Measurements from ENCODE around the gene JUND.

JUND gene

DNA sequence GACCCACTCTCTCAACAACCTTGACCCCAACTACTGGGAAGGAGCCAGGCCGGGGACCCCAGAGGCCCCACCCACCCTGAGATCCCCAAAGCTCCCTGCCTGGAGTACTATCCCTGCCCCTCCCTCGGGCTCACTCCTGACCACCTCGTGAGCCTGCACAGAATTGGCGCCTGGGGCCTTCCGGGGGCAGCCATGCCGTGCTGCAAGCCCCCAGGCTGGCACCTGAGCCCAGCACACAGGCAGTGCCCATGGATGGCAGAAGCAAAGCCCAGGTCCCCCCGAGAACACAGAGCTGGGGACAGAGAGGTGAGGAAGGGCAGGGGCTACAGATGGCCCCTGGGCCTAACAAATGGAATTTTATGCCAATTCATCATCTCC is 27.5 kb upstream of the JUND start:
- no peak overlapping the region for H3K4me3 ChIP-seq (ENCODE audit: control insufficient read depth, low read depth, low read length)
- TF ChIP-seq, protein P1, sequence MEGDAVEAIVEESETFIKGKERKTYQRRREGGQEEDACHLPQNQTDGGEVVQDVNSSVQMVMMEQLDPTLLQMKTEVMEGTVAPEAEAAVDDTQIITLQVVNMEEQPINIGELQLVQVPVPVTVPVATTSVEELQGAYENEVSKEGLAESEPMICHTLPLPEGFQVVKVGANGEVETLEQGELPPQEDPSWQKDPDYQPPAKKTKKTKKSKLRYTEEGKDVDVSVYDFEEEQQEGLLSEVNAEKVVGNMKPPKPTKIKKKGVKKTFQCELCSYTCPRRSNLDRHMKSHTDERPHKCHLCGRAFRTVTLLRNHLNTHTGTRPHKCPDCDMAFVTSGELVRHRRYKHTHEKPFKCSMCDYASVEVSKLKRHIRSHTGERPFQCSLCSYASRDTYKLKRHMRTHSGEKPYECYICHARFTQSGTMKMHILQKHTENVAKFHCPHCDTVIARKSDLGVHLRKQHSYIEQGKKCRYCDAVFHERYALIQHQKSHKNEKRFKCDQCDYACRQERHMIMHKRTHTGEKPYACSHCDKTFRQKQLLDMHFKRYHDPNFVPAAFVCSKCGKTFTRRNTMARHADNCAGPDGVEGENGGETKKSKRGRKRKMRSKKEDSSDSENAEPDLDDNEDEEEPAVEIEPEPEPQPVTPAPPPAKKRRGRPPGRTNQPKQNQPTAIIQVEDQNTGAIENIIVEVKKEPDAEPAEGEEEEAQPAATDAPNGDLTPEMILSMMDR (conservative IDR thresholded peaks at IDR 0.05; ENCODE audit: control insufficient read depth, insufficient read depth, low read depth, low read length), result no peak
- no peak for DNase-seq (ENCODE audit: low read depth)

GRCh38 chr19:18308051-18308947 is 26.9 kb upstream of the JUND start:
- TF ChIP-seq, protein P1 (conservative IDR thresholded peaks at IDR 0.05; ENCODE audit: control insufficient read depth, insufficient read depth, low read depth, low read length), result no peak
- H3K4me3 ChIP-seq (ENCODE audit: control insufficient read depth, low read depth, low read length), result no peak overlapping the region
- no peak for DNase-seq (ENCODE audit: low read depth)

DNA sequence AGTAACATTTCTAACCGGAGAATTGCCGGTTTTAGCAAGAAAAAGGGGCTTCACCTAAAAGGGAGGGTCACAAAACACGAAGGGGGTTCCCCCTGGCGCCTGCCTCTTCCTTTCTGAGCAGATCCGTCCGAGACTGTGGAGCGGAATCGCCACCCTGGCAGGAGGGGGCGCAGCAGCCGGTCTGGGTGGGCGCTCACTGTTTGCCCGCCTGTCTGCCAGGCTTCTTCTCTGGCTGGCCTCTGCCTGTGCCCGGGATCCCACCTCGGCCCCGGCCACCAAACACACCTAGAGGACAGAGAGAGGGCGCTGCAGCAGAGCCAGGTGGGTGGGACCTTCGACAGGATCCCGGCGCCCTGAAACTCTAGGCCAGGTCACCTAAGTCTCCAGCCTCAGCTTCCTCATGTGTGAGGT is 25.9 kb upstream of the JUND start:
- no peak for DNase-seq (ENCODE audit: low read depth)
- TF ChIP-seq, protein P1 (conservative IDR thresholded peaks at IDR 0.05; ENCODE audit: control insufficient read depth, insufficient read depth, low read depth, low read length), result no peak
- no peak overlapping the region for H3K4me3 ChIP-seq (ENCODE audit: control insufficient read depth, low read depth, low read length)

DNA sequence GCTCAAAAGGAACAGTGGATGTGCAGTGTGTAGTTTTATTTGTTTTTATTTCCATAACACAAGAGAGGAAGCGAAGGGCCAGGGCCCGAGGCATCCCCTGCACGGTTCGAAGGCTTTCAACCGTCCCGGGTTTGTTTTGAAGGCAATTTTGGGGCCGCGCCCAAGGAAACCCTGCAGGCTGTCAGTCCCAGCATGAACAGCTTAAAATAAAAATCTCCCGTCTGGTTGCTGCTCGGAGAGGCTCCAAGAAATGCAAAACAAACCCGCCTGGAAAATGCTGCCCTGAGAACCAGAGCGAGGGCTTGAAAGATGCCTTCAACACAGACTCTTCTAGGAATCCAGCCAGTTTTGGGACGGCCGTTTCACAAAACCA is 25.5 kb upstream of the JUND start:
- TF ChIP-seq, protein P1 (conservative IDR thresholded peaks at IDR 0.05; ENCODE audit: control insufficient read depth, insufficient read depth, low read depth, low read length), result no peak
- H3K4me3 ChIP-seq (ENCODE audit: control insufficient read depth, low read depth, low read length), result no peak overlapping the region
- no peak for DNase-seq (ENCODE audit: low read depth)

DNA sequence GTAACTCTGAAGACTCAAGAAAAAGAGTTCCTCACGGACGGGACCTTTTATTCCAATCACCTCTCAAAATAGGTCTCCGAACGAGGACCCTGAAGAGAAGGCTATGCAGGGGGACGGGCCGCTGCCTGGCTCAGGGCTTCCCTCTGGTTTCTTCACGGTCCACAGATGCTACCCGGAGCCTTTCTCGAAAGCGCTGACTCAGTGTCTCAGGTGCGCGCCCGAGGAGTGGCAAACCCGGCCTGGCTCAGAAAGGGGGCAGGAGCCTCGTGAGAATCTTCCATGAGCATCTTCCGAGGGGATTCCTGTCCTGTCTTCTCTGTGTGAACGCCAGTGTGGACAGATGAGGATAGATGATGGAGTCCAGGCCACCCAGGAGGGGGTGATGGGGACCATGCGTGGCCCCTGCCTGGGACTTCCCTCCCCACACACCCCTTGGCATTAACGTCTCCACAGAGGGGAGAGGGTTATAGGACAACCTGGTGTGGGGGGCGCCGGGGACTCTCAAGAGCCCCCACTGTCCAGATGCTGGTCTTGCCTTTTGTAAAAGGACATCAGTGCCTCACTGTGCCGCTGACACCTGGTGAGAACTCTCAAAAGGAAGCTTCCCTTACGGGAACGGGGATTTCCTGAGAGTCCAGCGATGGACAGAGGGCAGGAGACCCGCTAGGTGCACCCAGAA is 24.9 kb upstream of the JUND start:
- TF ChIP-seq, protein P1 (conservative IDR thresholded peaks at IDR 0.05; ENCODE audit: control insufficient read depth, insufficient read depth, low read depth, low read length), result no peak
- H3K4me3 ChIP-seq (ENCODE audit: control insufficient read depth, low read depth, low read length), result no peak overlapping the region
- DNase-seq (ENCODE audit: low read depth), result no peak

- DNase-seq (ENCODE audit: low read depth), result peak; percentile 86
- peak overlapping the region; percentile 36 for H3K4me3 ChIP-seq (ENCODE audit: control insufficient read depth, low read depth, low read length)
- TF ChIP-seq, protein P1 (conservative IDR thresholded peaks at IDR 0.05; ENCODE audit: control insufficient read depth, insufficient read depth, low read depth, low read length), result no peak
These were observed 23.3 kb upstream of the JUND start for GRCh38 chr19:18304458-18305310.
